22Rv1 (cell line): ENCODE results near the gene NUDT16L1.

Experiments used
- ZFX ChIP-seq: fragments of 450-650 bp; IDR thresholded peaks from 2 replicates; pipeline ENCODE4 v1.6.1; 2017; ENCODE audit warnings: antibody characterized with exemption, borderline replicate concordance
- TF ChIP-seq, protein P1 (sequence below): fragments of 450-650 bp; IDR thresholded peaks from 2 replicates; pipeline ENCODE4 v1.5.1; 2017; ENCODE audit warnings: mild to moderate bottlenecking

- TF ChIP-seq, protein P1, sequence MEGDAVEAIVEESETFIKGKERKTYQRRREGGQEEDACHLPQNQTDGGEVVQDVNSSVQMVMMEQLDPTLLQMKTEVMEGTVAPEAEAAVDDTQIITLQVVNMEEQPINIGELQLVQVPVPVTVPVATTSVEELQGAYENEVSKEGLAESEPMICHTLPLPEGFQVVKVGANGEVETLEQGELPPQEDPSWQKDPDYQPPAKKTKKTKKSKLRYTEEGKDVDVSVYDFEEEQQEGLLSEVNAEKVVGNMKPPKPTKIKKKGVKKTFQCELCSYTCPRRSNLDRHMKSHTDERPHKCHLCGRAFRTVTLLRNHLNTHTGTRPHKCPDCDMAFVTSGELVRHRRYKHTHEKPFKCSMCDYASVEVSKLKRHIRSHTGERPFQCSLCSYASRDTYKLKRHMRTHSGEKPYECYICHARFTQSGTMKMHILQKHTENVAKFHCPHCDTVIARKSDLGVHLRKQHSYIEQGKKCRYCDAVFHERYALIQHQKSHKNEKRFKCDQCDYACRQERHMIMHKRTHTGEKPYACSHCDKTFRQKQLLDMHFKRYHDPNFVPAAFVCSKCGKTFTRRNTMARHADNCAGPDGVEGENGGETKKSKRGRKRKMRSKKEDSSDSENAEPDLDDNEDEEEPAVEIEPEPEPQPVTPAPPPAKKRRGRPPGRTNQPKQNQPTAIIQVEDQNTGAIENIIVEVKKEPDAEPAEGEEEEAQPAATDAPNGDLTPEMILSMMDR = no peak
- no peak for TF ChIP-seq ZFX
Observed at GRCh38 chr16:4724661-4725270, 31.4 kb downstream of the NUDT16L1 start.
